H1 (cell line): ENCODE results near the gene ZNF513. TPM values are rescaled to one million over a fixed set of nuclear protein-coding genes. Genes with fewer than 3 reads are reported as not detected.

ENCODE experiments used
- BRCA1 ChIP-seq: IDR thresholded peaks from 2 replicates; pipeline ENCODE4 v1.6.1; 2012; ENCODE audit warnings: low read depth, low read length, improper control_type of control experiment
- GABPA ChIP-seq: IDR thresholded peaks from 2 replicates; pipeline ENCODE4 v1.6.1; 2011; ENCODE audit warnings: mild to moderate bottlenecking, low read length, moderate library complexity, borderline replicate concordance; ENCODE audit not compliant: insufficient read depth
- KDM5A ChIP-seq: fragments of 200-600 bp; IDR thresholded peaks from 2 replicates; pipeline ENCODE4 v1.7.1; 2012; ENCODE audit warnings: mild to moderate bottlenecking, low read length, inconsistent platforms, mixed read lengths
- MAFK ChIP-seq: IDR thresholded peaks from 2 replicates; pipeline ENCODE4 v1.6.1; 2012; ENCODE audit warnings: low read depth, mild to moderate bottlenecking, improper control_type of control experiment, low read length
- polyA plus RNA-seq, 7 experiments: library from polyadenylated mRNA; depleted of rRNA in 3 of 7; stranded (reverse) in 5 of 7; unstranded in 2 of 7; fragments of >200 nt in 5 of 7; fragments of 200-250 nt in 2 of 7; gene quantifications; 1 replicate in 5 of 7; 2 replicates in 1 of 7; 4 replicates in 1 of 7; pipeline versions ENCODE4 v1.2.1 to v1.2.3, GENCODE V29; 2011 to 2013; ENCODE audit warnings: missing spikeins in 2 of 7, mixed read lengths in 2 of 7
- total RNA-seq: library from RNA; stranded (reverse); fragmentation: NEBNext Ultra II Directional; extraction: Animal tissue kit (Norgen Biotek cat#: 25700); gene quantifications from 2 replicates; pipeline ENCODE4 v1.2.1, GENCODE V29; 2021
- TF ChIP-seq, protein P1 (sequence below): IDR thresholded peaks from 2 replicates; pipeline ENCODE4 v1.6.1; 2012; ENCODE audit warnings: inconsistent platforms
- TF ChIP-seq, protein P2 (sequence below): IDR thresholded peaks from 2 replicates; pipeline ENCODE4 v1.6.1; 2012; ENCODE audit warnings: inconsistent platforms

ZNF513 gene
- total and polyA plus RNA-seq, 2 of the 8 experiments (the other 6 are each of a cell fraction or from before 2014, with no cell fraction given): 17.3 to 29.5 TPM

DNA sequence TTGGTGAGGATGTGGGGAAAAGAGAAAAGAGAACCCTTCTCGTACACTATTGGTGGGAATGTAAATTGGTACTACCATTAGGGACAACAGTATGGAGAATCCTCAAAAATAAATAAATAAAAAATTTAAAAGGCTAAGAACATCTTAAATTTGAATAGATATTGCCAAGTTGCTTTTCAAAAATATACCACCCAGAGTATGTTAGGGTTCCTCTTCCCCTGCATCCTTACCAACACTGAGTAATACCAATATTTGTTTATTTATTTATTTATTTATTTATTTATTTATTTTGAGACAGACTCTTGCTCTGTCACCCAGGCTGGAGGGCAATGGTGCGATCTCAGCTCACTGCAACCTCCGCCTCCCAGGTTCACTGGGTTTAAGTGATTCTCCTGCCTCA is 42.4 kb upstream of the ZNF513 start (continued):
- TF ChIP-seq BRCA1 (no peak), MAFK (no peak), GABPA (no peak), KDM5A (no peak)
- TF ChIP-seq, protein P1, sequence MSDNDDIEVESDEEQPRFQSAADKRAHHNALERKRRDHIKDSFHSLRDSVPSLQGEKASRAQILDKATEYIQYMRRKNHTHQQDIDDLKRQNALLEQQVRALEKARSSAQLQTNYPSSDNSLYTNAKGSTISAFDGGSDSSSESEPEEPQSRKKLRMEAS: no peak
- TF ChIP-seq, protein P2, sequence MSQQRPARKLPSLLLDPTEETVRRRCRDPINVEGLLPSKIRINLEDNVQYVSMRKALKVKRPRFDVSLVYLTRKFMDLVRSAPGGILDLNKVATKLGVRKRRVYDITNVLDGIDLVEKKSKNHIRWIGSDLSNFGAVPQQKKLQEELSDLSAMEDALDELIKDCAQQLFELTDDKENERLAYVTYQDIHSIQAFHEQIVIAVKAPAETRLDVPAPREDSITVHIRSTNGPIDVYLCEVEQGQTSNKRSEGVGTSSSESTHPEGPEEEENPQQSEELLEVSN: no peak
